HG03571 (cell line): ENCODE measurements around the gene RBM12.

Source experiments
- ATAC-seq: cut with Tn5 transposase; IDR thresholded peaks from one replicate; pipeline ENCODE4 v1.9.1; 2021; ENCODE audit not compliant: unreplicated experiment

The RBM12 gene

DNA sequence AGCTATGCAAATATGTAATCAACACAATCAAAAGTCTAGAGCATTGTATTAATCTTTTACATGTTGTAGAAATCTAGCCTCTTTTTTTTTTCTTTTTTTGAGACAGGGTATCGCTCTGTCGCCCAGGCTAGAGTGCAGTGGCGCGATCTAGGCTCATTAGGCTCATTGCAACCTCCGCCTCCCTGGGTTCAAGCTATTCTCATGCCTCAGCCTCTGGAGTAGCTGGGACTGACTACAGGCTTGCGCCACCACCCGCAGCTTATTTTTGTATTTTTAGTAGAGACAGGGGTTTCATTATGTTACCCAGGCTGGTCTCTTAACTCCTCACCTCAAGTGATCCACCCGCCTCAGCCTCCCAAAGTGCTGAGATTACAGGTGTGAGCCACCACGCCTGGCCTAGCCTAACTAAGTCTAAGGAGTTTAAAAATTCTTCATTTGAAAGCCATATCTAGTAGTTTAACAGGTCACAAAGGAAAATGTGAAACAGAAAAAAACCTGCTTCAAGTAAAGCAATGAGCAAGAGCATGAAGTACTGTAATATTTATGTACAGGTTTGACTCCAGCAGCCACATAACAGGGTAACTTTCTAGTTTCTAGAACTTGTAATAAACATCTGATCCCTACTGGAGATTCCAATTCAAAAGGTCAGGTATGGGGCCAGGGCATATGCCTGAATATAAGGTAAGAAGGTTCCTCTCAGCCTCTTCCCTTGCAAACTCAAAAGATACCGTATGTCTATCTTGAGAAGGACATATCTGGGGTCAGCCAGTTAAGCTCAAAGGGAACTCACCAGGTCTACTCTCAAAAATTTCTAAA lies 4.4 kb downstream of the RBM12 start:
- ATAC-seq: no peak

DNA sequence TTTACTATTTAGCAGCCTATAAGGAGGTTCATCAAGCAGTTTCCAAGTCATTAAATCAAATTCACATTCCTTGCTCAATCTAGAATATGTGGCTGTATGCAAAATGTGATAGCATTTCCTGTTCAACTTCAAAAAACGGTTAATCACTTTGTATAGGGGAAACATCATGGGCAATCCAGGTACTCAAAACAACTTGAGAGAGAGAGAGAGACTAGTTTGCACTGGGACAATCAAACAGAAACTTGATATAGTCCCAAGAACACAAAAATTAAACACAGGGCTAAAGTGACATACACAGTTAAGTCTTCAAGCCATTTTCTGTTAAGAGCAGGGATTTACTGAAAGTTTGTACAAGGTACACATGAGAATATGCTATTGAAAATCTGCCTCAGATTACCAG lies 7.4 kb downstream of the RBM12 start:
- ATAC-seq: no peak

DNA sequence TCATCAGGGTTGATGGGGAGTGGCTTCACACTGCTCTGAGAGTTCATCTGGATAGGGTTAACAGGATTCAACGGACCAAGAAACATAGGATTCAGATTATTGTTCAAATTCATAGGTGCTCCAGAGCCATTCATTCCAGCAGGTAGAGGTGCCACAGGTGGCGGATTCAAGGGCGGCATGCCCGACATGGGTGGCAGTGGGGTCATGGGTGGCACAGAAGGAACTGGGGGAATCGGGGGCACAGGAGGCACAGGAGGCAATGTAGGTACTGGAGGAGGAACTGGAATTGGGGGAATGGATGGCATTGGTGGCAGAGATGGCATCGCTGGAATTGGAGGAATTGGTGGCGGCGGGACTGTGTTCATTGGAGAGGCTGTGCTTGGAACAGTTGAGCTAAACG lies 10.3 kb downstream of the RBM12 start:
- no peak for ATAC-seq

DNA sequence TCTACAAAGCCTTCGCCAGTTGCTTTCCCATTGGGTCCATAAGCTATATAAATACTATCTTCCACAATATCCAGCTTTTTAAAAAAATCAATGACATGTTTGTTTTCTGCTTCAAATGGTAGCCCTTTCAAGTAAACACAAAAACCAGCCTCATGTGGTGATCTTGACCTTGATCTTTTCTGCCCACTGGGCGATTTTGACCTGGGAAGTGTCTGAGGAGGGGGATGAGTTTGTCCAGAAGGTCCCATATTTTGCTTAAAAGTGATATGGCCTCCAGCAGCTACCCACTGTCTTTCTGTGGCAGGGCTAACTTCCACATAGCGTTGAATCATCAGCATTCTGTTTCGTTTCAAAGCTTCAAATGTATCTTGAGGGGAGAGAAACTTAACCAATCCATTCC lies 10.8 kb downstream of the RBM12 start:
- ATAC-seq: no peak

DNA sequence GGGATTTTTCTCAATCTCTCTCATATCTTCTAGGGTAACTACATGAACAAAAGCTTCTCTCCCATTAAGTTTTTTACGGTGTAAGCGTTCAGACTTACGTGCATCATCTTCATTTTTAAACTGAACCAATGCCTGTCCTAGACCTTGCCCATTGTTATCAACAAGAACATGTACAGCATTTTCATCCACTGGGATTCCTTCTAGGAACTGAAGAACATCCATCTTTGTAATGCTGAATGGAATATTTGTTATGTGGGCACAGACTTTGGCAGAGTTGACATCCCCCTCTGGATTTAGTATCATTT lies 11.3 kb downstream of the RBM12 start:
- ATAC-seq: no peak

DNA sequence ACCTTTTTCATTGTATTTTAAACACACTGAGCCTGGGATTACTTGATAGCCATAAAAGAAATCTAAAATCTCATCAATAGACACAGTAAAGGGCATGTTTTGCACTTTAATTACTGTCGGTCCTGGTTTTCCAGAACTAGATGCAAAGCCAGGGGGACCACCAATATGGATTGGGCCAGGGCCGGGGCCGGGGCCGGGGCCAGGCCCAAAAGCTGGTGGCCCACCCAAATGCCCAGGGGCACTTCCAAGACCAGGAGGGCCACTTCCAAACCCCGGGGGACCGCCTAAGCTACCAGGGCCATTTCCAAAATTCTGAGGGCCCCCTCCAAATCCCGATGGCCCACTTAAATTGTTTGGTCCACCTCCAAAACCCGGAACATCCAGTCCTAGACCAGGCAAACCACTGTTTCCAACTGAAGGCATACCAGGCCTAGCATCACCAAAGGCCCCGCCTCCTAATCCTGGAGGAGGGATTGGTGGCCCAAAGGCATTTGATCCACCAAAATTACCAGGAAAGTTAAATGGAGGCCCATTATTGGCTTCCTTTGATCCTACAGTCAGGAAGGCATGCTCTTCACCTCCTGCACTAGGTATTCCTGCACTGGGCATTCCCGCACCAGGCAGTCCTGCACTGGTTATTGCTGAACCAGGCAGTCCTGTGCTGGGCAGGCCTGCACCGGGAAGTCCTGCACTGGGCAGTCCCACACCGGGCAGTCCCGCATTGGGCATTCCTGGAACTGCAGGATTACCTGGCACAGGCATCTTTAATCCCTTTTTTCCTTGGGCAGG lies 11.9 kb downstream of the RBM12 start:
- no peak for ATAC-seq

DNA sequence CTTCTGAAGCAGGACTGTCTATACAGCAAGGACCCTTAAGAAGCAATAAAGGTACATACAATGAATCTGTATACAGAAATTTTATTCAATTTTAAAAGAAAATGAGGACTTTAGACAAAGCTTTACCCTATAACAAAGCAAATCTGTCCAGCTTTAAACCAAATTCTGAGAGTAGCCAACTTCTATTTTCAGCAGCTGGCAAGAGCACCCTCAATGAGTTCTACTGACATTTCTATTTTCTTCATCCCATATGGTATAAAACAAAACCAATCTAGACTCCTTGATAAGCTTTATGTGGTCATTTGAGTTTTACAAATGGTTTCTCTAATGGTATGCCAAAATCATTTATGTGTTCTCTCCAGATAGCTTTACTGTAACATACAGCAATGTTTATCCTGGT lies 12.7 kb downstream of the RBM12 start:
- ATAC-seq: no peak

DNA sequence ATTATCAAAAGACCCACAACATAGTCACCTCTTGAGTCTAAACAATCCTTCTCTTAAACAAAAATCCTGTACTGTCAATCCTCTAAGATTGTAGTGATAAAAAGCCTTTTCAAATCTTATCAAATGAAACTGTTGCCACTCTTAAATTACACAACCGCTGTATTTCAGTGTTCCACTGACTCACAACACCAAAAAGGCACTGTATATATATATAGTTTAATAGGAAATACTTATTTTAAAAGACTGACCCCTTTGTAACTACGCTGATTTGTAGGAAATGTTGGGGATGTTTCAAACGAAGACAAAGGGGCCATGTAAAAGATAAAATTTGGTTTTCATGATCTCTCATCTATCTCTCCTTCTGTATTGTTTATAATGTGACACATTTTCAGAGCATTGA lies 14.1 kb downstream of the RBM12 start:
- ATAC-seq: no peak

DNA sequence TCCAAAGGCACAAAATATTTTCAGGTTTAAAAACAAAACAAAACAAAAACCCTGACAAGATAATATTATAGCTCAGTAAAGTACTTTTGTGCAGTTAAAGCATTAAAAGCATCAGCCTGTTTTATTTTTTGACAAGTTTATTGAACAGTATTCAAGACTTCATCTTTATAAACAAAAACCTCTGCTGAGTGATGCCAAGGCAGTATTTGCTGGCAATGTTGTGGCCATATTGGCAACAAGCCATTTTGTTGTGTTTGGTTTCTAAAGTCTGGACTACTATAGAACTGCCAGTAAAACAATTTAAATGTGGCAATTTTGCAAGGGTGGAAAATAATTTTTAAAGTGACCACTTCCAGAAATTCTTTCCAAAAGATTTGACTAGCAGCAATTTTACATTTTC lies 15.9 kb downstream of the RBM12 start:
- no peak for ATAC-seq

DNA sequence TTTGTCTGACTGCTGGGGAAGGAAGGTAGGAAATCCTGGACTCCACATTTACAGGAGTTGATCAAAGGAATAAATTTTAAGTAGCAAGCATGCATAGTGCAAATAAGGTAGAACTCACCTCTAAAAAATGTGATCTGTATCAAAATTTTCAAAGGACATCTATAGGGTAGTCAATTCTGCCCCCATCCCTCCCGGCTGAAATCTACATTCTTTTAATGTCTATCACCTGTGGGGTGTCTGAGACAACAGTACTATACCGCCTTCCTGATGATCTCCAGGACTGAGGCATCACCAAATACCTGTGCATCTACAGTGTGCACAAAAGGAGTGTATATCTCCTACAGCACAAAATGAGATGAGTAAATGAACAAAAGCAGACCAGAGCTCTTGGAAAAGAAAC lies 19.9 kb downstream of the RBM12 start:
- no peak for ATAC-seq

DNA sequence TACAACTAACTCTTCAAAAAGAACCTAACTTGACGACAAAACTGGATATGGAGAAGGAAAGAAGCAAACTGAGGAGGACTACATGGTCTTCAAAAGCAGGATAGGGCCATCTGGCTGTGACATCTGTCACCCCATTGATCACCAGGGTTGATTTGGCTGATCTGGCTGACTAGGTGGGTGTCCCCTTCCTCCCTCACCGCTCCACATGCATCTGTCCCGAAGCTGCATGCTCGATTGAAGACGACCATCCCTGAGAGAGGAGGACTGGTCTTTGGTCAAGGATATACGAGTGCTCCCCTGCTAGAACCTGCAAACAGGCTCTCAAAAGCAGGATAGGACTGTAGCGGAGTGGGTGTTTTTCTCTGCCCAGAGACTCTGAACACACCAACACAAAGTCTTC lies 21.7 kb downstream of the RBM12 start:
- ATAC-seq: no peak

DNA sequence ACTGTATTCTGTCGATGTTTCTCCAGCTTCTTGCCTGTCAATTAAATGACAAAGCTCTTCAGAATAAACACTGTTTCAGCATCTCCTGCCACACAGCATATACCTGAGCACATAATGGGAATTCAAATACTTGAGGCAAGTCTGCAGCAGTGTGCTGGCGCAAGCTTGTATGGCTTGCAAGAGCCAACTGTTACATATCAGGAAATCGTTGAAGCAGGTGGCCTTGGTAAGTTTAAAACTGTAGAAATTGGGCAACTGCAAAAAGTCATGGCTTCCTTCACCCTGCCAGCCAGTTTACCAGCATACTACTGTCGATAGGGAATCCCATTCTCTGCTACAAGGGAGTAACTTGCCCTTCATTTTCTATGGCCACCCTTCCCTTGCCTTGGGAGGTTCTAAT lies 23.0 kb downstream of the RBM12 start:
- ATAC-seq: no peak

DNA sequence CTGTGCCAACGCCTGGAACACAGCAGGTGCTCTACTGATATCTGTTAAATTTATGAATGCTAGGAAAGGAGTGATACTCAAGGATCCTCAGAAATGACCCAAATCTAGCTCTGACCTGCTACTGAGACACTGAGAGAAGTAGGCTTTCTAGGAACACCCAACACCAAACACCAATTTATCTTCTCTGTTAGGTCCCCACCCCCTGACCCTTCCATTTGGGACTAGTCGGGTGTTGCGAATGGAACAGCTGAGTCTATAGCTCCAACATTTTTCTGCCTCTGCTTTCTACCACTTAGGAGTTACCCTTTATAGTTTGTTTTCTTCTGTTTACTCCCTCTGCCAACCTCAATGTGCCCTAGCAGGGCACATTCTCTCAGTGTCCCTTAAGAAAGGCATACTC lies 24.0 kb downstream of the RBM12 start:
- ATAC-seq: no peak

DNA sequence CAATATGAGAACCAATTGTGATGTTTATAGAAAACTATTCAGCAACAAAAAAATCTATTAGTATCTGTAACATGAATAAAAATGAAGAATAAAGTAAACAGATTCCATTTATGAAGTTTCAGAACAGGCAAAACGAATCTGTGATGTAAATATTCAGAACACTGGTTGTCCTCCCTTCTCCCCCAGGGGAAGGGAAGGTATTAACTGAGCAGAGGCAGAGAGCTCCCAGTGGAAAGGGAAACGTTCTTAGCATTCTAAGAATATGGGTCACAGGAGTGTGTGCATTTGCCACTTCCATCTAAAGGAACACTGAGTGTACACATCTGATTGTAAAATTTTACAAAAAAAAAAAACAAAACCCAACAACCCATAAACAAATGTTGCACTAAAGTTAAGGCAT lies 25.9 kb downstream of the RBM12 start:
- ATAC-seq: no peak

DNA sequence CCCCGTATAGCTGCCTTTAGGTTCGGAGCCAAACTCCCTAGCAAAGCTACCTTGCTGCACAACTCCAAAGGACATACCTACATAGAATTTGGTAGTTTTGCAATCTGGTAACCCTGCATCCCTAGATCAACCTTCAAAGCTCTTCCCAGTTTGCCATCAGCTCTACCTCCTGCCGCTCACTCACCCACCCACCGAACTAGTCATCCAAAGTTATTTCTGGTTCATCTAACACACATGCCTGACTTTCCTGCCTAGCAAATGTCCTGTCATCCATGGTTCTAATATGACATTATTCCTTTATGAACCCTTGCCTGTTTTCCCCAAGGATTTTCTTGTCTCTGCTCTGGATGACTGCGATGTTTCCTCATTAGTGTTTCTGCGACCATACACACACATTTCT lies 27.4 kb downstream of the RBM12 start:
- ATAC-seq: no peak

DNA sequence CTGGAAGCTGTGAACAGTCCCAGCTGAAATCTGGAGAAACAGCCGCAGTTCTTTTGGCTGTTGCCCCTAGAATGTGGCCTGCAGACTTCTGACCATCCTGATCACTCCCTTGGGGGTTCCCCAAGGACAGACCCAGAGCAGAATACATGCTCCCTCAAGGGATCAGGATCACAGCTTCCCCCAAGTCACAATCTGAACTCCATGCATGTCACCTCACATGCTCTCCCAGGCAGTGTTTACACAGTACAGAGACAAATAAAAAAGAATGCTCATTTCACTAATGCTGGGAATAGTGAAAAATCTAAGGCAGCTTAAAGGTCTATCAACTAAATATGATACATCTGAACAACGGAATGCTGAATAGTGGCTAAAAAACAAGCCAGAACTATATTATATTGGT lies 28.6 kb downstream of the RBM12 start:
- ATAC-seq: no peak

DNA sequence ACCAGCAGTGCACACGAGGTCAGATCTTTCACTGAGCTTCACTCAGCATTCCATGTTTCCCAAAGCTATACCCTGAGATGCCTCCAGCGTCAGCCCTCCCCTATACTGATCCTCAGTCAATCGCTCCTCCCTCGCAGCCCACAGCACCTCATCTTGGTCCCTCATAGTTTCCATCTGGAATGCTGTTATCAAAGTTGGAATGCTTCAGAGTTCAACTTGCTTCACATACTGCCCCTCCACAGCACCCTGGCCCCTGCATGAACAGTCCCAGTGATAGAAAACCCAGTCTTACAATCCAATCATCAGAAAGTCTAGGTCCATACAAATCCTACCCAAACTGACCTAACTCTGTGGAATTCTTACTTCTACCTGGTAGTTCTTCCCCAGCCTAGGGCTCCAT lies 29.0 kb downstream of the RBM12 start:
- ATAC-seq: no peak

DNA sequence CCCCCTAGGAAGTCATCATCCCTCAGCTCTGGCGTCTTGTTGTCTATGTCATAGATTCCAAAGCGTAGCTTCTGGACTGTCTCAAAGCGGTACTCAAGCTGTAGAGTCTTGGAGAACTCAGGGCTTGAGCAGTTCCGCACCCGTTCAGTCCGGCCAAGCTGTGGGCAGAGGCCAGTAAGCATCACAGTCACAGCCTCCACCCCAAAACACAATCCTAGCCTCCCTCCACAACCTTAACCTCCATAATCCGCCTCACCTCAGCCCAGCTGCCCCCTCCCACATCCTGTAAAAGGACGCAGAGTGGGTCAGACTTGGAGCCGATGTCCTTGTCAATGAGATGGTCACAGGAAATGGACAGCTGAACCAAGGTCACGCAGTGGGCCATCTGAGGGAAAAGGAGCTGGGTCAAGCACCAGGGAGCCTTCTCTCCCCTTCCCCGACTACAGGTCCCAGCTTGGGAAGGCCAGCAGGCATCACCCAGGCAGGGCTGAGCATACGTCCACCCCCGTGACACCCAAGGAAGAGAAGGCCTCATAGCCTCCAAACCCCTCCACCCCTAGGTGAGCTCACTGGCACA lies 32.1 kb downstream of the RBM12 start:
- no peak for ATAC-seq

DNA sequence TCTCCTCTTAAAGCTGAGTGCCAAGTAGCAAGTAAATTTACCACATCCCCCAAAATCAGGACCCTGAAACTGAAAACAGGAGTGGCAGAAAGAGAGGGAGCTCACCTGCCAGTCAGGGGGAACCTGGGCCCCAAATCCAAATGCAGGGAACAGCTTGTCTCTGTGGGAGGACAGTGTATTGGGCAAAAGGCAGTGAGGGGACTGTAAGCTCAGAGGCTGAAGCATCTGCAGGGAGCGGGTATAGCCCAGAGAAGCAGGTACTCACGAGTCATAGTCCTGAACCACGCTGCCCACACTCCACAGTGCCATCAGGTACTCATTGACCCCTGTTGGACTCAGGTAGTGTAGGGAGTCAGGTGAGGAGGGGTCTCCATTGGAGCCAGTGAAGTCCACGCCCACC lies 34.1 kb downstream of the RBM12 start:
- no peak for ATAC-seq

DNA sequence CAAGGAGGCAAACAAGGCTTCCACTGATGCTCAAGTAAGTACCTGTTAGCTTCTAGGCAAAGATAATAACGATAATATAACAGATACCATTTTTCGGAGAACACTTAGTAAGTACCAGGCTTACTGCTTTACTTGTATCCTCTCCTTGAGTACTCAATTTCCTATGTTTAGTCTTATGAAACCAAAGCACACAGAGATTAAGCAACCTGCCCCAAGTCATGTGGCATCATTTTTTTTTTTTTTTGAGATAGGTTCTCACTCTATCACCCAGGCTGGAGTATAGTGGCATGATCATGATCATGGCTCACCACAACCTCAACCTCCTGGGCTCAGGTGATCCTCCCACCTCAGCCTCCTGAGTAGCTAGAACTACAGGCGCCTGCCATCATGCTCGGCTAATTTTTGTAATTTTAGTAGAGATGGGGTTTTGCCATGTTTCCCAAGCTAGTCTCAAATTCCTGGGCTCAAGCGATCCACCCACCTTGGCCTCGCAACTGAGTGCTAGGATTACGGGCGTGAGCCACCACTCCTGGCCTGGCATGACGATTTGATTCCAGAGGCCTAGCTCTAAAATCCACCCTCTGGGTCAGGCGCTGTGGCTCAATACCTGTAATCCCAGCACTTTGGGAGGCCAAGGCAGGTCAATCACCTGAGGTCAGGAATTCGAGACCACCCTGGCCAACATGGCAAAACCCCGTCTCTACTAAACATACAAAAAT lies 35.1 kb downstream of the RBM12 start:
- no peak for ATAC-seq

DNA sequence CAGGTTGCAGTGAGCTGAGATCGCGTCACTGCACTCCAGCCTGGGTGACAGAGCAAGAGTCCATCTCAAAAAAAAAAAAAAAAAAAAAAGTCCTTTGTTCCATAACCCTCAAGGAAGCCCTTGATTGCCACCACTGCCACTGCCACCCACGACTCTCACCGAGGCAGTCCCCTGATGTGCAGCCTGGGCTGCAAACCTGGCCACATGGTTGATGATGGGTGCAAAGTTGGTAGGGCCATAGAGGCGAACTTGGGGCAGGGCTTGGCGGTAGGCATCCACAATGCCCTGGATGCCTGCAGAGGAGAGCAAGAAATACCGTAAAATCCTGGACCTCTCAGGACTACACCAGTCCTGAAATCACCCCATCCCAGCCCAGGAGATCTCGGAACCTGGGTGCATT lies 37.6 kb downstream of the RBM12 start:
- no peak for ATAC-seq
